Thyroid gland (tissue), 4 donors: ENCODE results near the gene SLC16A4. TPM values are rescaled to one million over a fixed set of nuclear protein-coding genes. Genes with fewer than 3 reads are reported as not detected.

Experiments used
- DNase-seq, 2 donors: peaks; one replicate each; pipeline ENCODE4 v3.0.0-alpha.2; 2019
- H3K27ac ChIP-seq, 3 donors: fragments of 200-600 bp; sonication (generic); 1 replicate in 2 of 3; 2 replicates in 1 of 3; pipeline ENCODE4 v1.5.1; 2016 to 2019; ENCODE audit warnings: mild to moderate bottlenecking in 1 of 3, moderate library complexity in 1 of 3
- H3K27me3 ChIP-seq: fragments of 200-600 bp; sonication (generic); one replicate; pipeline ENCODE4 v1.5.1; 2019
- H3K36me3 ChIP-seq, 2 donors: fragments of 200-600 bp; sonication (generic); one replicate each; pipeline ENCODE4 v1.5.1; 2016 to 2019
- H3K4me1 ChIP-seq, 2 donors: fragments of 200-600 bp; sonication (generic); one replicate each; pipeline ENCODE4 v1.5.1; 2017 to 2019
- H3K4me3 ChIP-seq, 3 donors: fragments of 200-600 bp; sonication (generic); replicated peaks in 1 of 3; 1 replicate in 2 of 3; 2 replicates in 1 of 3; pipeline ENCODE4 v1.5.1; 2016; ENCODE audit warnings: mild to moderate bottlenecking in 1 of 3
- H3K9me3 ChIP-seq: fragments of 200-600 bp; sonication (generic); one replicate; pipeline ENCODE4 v1.5.1; 2017
- CTCF ChIP-seq, 6 experiments: fragments of 200-600 bp in 3 of 6; fragments of 450-650 bp in 3 of 6; sonication (generic) in 3 of 6; IDR thresholded peaks; one replicate each; pipeline ENCODE4 v1.5.1; 2016 to 2019; ENCODE audit warnings: antibody characterized with exemption in 6 of 6, mild to moderate bottlenecking in 2 of 6, inconsistent platforms in 1 of 6, moderate library complexity in 1 of 6
- POLR2A ChIP-seq, 2 donors: fragments of 450-650 bp; IDR thresholded peaks; one replicate each; pipeline ENCODE4 v1.6.1; 2017; ENCODE audit warnings: antibody characterized with exemption in 2 of 2, mild to moderate bottlenecking in 2 of 2, moderate library complexity in 1 of 2
- WGBS, 2 donors: methylation state at CpG; one replicate each; pipeline ENCODE4 v1.1.5; 2017; 5-methylcytosine and 5-hydroxymethylcytosine counted together
- intact Hi-C: fragments of 100-400 bp; cut with DNase I; formaldehyde crosslinking; loops from one replicate; pipeline ENCODE4 v1.15.1; 2023
- total RNA-seq, 4 donors: library from RNA; depleted of rRNA; stranded (reverse); fragments of >200 nt; gene quantifications; one replicate each; pipeline ENCODE4 v1.2.3, GENCODE V29; 2016

SLC16A4 gene
- total RNA-seq, 4 donors from 2014 or later, result 18.6 to 30.5 (median 25.8) TPM

- Histone ChIP-seq H3K27ac (no peak overlapping the region), H3K36me3 (no peaks in the 10 kb centered on the region), H3K9me3 (no peaks in the 10 kb centered on the region), H3K4me3 (no peak overlapping the region), H3K27me3 (no peaks in the 10 kb centered on the region), H3K4me1 (peaks cover 0 to 3% of the 10 kb centered on the region in 2 donors)
- no peak for DNase-seq
- intact Hi-C loops, result no loop called here
- 69 to 85% methylated on average over 3 of the region's 3 CpGs for WGBS, 2 donors
- TF ChIP-seq CTCF (IDR thresholded peaks at IDR 0.05) (no peak), POLR2A (IDR thresholded peaks at IDR 0.05) (no peak)
These were observed 44.1 kb upstream of the SLC16A4 start for GRCh38 chr1:110434946-110435345.

GRCh38 chr1:110433803-110434202 lies 43.0 kb upstream of the SLC16A4 start:
- Histone ChIP-seq H3K36me3 (no peaks in the 10 kb centered on the region), H3K27ac (no peak overlapping the region), H3K4me3 (no peak overlapping the region), H3K9me3 (no peaks in the 10 kb centered on the region), H3K27me3 (no peaks in the 10 kb centered on the region), H3K4me1 (no peaks in the 10 kb centered on the region)
- peak; percentile 27 to 38 for DNase-seq
- intact Hi-C loops, result no loop called here
- 46% methylated on average over 2 to 3 of the region's 3 CpGs for WGBS, 2 donors
- no peak for TF ChIP-seq POLR2A (IDR thresholded peaks at IDR 0.05)

- Histone ChIP-seq H3K4me1 (no peaks in the 10 kb centered on the region), H3K36me3 (no peaks in the 10 kb centered on the region), H3K9me3 (no peaks in the 10 kb centered on the region), H3K4me3 (no peak overlapping the region), H3K27ac (no peak overlapping the region), H3K27me3 (no peaks in the 10 kb centered on the region)
- intact Hi-C loops, result no loop called here
- TF ChIP-seq POLR2A (IDR thresholded peaks at IDR 0.05) (no peak), CTCF (IDR thresholded peaks at IDR 0.05) (no peak)
- DNase-seq, result no peak
- 93% methylated on average over 2 of the region's 2 CpGs for WGBS, 2 donors
These were observed 42.4 kb upstream of the SLC16A4 start for GRCh38 chr1:110433213-110433612.

GRCh38 chr1:110430901-110431300 lies 40.1 kb upstream of the SLC16A4 start:
- 82 to 94% methylated on average over 4 of the region's 4 CpGs for WGBS, 2 donors
- Histone ChIP-seq H3K27ac (no peak overlapping the region), H3K9me3 (no peaks in the 10 kb centered on the region), H3K4me1 (no peaks in the 10 kb centered on the region), H3K4me3 (no peak overlapping the region), H3K27me3 (no peaks in the 10 kb centered on the region), H3K36me3 (no peaks in the 10 kb centered on the region)
- TF ChIP-seq POLR2A (IDR thresholded peaks at IDR 0.05) (no peak), CTCF (IDR thresholded peaks at IDR 0.05) (no peak)
- intact Hi-C loops, result no loop called here
- DNase-seq, result no peak

- Histone ChIP-seq H3K4me1 (no peaks in the 10 kb centered on the region), H3K36me3 (no peaks in the 10 kb centered on the region), H3K27me3 (no peaks in the 10 kb centered on the region), H3K27ac (no peak overlapping the region), H3K9me3 (no peaks in the 10 kb centered on the region), H3K4me3 (no peak overlapping the region)
- intact Hi-C loops, result no loop called here
- no peak for DNase-seq
- TF ChIP-seq POLR2A (IDR thresholded peaks at IDR 0.05) (no peak), CTCF (IDR thresholded peaks at IDR 0.05) (no peak)
- 63 to 64% methylated on average over 6 of the region's 6 CpGs for WGBS, 2 donors
These were observed 39.5 kb upstream of the SLC16A4 start for GRCh38 chr1:110430366-110430765.

- Histone ChIP-seq H3K27ac (no peak overlapping the region), H3K4me1 (no peaks in the 10 kb centered on the region), H3K4me3 (no peak overlapping the region), H3K9me3 (no peaks in the 10 kb centered on the region), H3K36me3 (no peaks in the 10 kb centered on the region), H3K27me3 (no peaks in the 10 kb centered on the region)
- WGBS, 2 donors, result 72 to 82% methylated on average over 4 of the region's 4 CpGs
- TF ChIP-seq POLR2A (IDR thresholded peaks at IDR 0.05) (no peak), CTCF (IDR thresholded peaks at IDR 0.05) (no peak)
- no peak for DNase-seq
- intact Hi-C loops, result loop anchor here (5.0 kb wide), 1 partner anchor 48 kb away; no protein-coding TSS in a partner anchor
These were observed 38.1 kb upstream of the SLC16A4 start for GRCh38 chr1:110428946-110429345.
